ENCODE measurements around the gene AIMP1.

AIMP1 gene

GRCh38 chr4:106287353-106287969, 28.9 kb upstream of the AIMP1 start:
- H3K9ac ChIP-seq (ENCODE audit: low read length): peak overlapping the region; percentile 76
- peaks cover 6 to 20% of the 10 kb centered on the region in 2 experiments for H3K36me3 ChIP-seq (ENCODE audit: control insufficient read depth in 1 of 2, insufficient read depth in 2 of 2, low read depth in 1 of 2, low read length in 2 of 2)
- no peaks in the 10 kb centered on the region for H3K27me3 ChIP-seq (ENCODE audit: control insufficient read depth in 1 of 2, insufficient read depth in 1 of 2, low read length in 2 of 2)
- no peak overlapping the region for H2AK5ac ChIP-seq (ENCODE audit: low read length, severe bottlenecking)
- H3K4me1 ChIP-seq (ENCODE audit: control insufficient read depth, insufficient read depth, low read depth, low read length): peaks cover 8% of the 10 kb centered on the region
- H3K4me2 ChIP-seq (ENCODE audit: low read length, poor library complexity, severe bottlenecking): no peak overlapping the region
- no peaks in the 10 kb centered on the region for H3K9me3 ChIP-seq (ENCODE audit: control insufficient read depth, low read length)
- no peak overlapping the region for H2AFZ ChIP-seq (ENCODE audit: low read depth, low read length)
- peaks cover 9% of the 10 kb centered on the region for H3K79me1 ChIP-seq (replicated peaks; ENCODE audit: low read length, poor library complexity, severe bottlenecking)
- H2BK15ac ChIP-seq (ENCODE audit: low read depth, poor library complexity, severe bottlenecking): no peak overlapping the region
- H3K14ac ChIP-seq (ENCODE audit: low read length in 2 of 2): no peak overlapping the region
- peak overlapping the region; percentile 86 for H3K27ac ChIP-seq (ENCODE audit: low read length, poor library complexity, severe bottlenecking)
- H3K18ac ChIP-seq (ENCODE audit: low read depth in 1 of 2, low read length in 2 of 2): no peak overlapping the region
- H3K4ac ChIP-seq (ENCODE audit: low read depth in 1 of 2, low read length in 2 of 2): no peak overlapping the region
- no peak overlapping the region for H4K8ac ChIP-seq (ENCODE audit: low read length)
- H2BK120ac ChIP-seq (ENCODE audit: low read depth, low read length): no peak overlapping the region
- no peak overlapping the region for H3K4me3 ChIP-seq (ENCODE audit: insufficient read depth in 1 of 2, low read depth in 1 of 2, low read length in 2 of 2)
- H4K91ac ChIP-seq (ENCODE audit: low read length): no peak overlapping the region
- H2BK5ac ChIP-seq (ENCODE audit: low read depth, low read length, poor library complexity, severe bottlenecking): no peak overlapping the region
- no peak overlapping the region for H2BK12ac ChIP-seq (ENCODE audit: low read length in 2 of 2)
- DNase-seq: peak; percentile 94
- no peak overlapping the region for H3K23ac ChIP-seq (ENCODE audit: low read length in 2 of 2)

GRCh38 chr4:106289737-106290136, 26.6 kb upstream of the AIMP1 start:
- H3K18ac ChIP-seq (ENCODE audit: low read depth in 1 of 2, low read length in 2 of 2): no peak overlapping the region
- no CpG with 5 or more reads among the region's 2 CpGs for WGBS
- H3K4me1 ChIP-seq (ENCODE audit: control insufficient read depth, insufficient read depth, low read depth, low read length): peaks cover 8% of the 10 kb centered on the region
- H3K9me3 ChIP-seq (ENCODE audit: control insufficient read depth, low read length): no peaks in the 10 kb centered on the region
- H3K4me2 ChIP-seq (ENCODE audit: low read length, poor library complexity, severe bottlenecking): no peak overlapping the region
- peaks cover 9% of the 10 kb centered on the region for H3K79me1 ChIP-seq (replicated peaks; ENCODE audit: low read length, poor library complexity, severe bottlenecking)
- no peak overlapping the region for H3K9ac ChIP-seq (ENCODE audit: low read length)
- no peak overlapping the region for H2BK12ac ChIP-seq (ENCODE audit: low read length in 2 of 2)
- peaks cover 13 to 38% of the 10 kb centered on the region in 2 experiments for H3K36me3 ChIP-seq (ENCODE audit: control insufficient read depth in 1 of 2, insufficient read depth in 2 of 2, low read depth in 1 of 2, low read length in 2 of 2)
- no peak overlapping the region for H3K14ac ChIP-seq (ENCODE audit: low read length in 2 of 2)
- no peak overlapping the region for H3K4me3 ChIP-seq (ENCODE audit: insufficient read depth in 1 of 2, low read depth in 1 of 2, low read length in 2 of 2)
- no peak overlapping the region for H4K8ac ChIP-seq (ENCODE audit: low read length)
- H3K27ac ChIP-seq (ENCODE audit: low read length, poor library complexity, severe bottlenecking): no peak overlapping the region
- no peak overlapping the region for H2BK15ac ChIP-seq (ENCODE audit: low read depth, poor library complexity, severe bottlenecking)
- DNase-seq: no peak
- H3K27me3 ChIP-seq (ENCODE audit: control insufficient read depth in 1 of 2, insufficient read depth in 1 of 2, low read length in 2 of 2): no peaks in the 10 kb centered on the region
- no peak overlapping the region for H4K91ac ChIP-seq (ENCODE audit: low read length)
- no peak overlapping the region for H3K23ac ChIP-seq (ENCODE audit: low read length in 2 of 2)
- no peak overlapping the region for H2BK5ac ChIP-seq (ENCODE audit: low read depth, low read length, poor library complexity, severe bottlenecking)
- H3K4ac ChIP-seq (ENCODE audit: low read depth in 1 of 2, low read length in 2 of 2): no peak overlapping the region
- no peak overlapping the region for H2BK120ac ChIP-seq (ENCODE audit: low read depth, low read length)
- H2AK5ac ChIP-seq (ENCODE audit: low read length, severe bottlenecking): no peak overlapping the region
- H2AFZ ChIP-seq (ENCODE audit: low read depth, low read length): no peak overlapping the region

- no peak overlapping the region for H3K9ac ChIP-seq (ENCODE audit: low read length)
- H2AFZ ChIP-seq (ENCODE audit: low read depth, low read length): no peak overlapping the region
- H3K79me1 ChIP-seq (replicated peaks; ENCODE audit: low read length, poor library complexity, severe bottlenecking): peaks cover 5% of the 10 kb centered on the region
- H2BK5ac ChIP-seq (ENCODE audit: low read depth, low read length, poor library complexity, severe bottlenecking): no peak overlapping the region
- no peak overlapping the region for H3K4me3 ChIP-seq (ENCODE audit: insufficient read depth in 1 of 2, low read depth in 1 of 2, low read length in 2 of 2)
- no peak for DNase-seq
- H4K8ac ChIP-seq (ENCODE audit: low read length): no peak overlapping the region
- WGBS: 96% methylated on average over 5 of the region's 5 CpGs
- H4K91ac ChIP-seq (ENCODE audit: low read length): no peak overlapping the region
- no peak overlapping the region for H3K4me2 ChIP-seq (ENCODE audit: low read length, poor library complexity, severe bottlenecking)
- H2BK15ac ChIP-seq (ENCODE audit: low read depth, poor library complexity, severe bottlenecking): no peak overlapping the region
- H2AK5ac ChIP-seq (ENCODE audit: low read length, severe bottlenecking): no peak overlapping the region
- H3K4me1 ChIP-seq (ENCODE audit: control insufficient read depth, insufficient read depth, low read depth, low read length): peaks cover 5% of the 10 kb centered on the region
- H2BK12ac ChIP-seq (ENCODE audit: low read length in 2 of 2): no peak overlapping the region
- no peak overlapping the region for H3K27ac ChIP-seq (ENCODE audit: low read length, poor library complexity, severe bottlenecking)
- no peak overlapping the region for H3K23ac ChIP-seq (ENCODE audit: low read length in 2 of 2)
- no peak overlapping the region for H2BK120ac ChIP-seq (ENCODE audit: low read depth, low read length)
- no peak overlapping the region for H3K18ac ChIP-seq (ENCODE audit: low read depth in 1 of 2, low read length in 2 of 2)
- no peaks in the 10 kb centered on the region for H3K9me3 ChIP-seq (ENCODE audit: control insufficient read depth, low read length)
- H3K14ac ChIP-seq (ENCODE audit: low read length in 2 of 2): no peak overlapping the region
- no peak overlapping the region for H3K4ac ChIP-seq (ENCODE audit: low read depth in 1 of 2, low read length in 2 of 2)
- H3K36me3 ChIP-seq (ENCODE audit: control insufficient read depth in 1 of 2, insufficient read depth in 2 of 2, low read depth in 1 of 2, low read length in 2 of 2): peaks cover 10 to 51% of the 10 kb centered on the region in 2 experiments
- H3K27me3 ChIP-seq (ENCODE audit: control insufficient read depth in 1 of 2, insufficient read depth in 1 of 2, low read length in 2 of 2): no peaks in the 10 kb centered on the region
Observed at GRCh38 chr4:106291678-106292077, 24.7 kb upstream of the AIMP1 start.

- Histone ChIP-seq H3K4me3 (ENCODE audit: insufficient read depth in 1 of 2, low read depth in 1 of 2, low read length in 2 of 2) (no peak overlapping the region), H2BK120ac (ENCODE audit: low read depth, low read length) (no peak overlapping the region), H3K4me2 (ENCODE audit: low read length, poor library complexity, severe bottlenecking) (no peak overlapping the region), H3K27ac (ENCODE audit: low read length, poor library complexity, severe bottlenecking) (no peak overlapping the region), H3K18ac (ENCODE audit: low read depth in 1 of 2, low read length in 2 of 2) (no peak overlapping the region), H3K14ac (ENCODE audit: low read length in 2 of 2) (no peak overlapping the region), H4K8ac (ENCODE audit: low read length) (no peak overlapping the region), H3K4ac (ENCODE audit: low read depth in 1 of 2, low read length in 2 of 2) (no peak overlapping the region), H2AK5ac (ENCODE audit: low read length, severe bottlenecking) (no peak overlapping the region), H3K27me3 (ENCODE audit: control insufficient read depth in 1 of 2, insufficient read depth in 1 of 2, low read length in 2 of 2) (no peaks in the 10 kb centered on the region), H2BK15ac (ENCODE audit: low read depth, poor library complexity, severe bottlenecking) (no peak overlapping the region), H4K91ac (ENCODE audit: low read length) (no peak overlapping the region), H3K23ac (ENCODE audit: low read length in 2 of 2) (no peak overlapping the region), H3K9ac (ENCODE audit: low read length) (no peak overlapping the region), H3K9me3 (ENCODE audit: control insufficient read depth, low read length) (no peaks in the 10 kb centered on the region), H3K36me3 (ENCODE audit: control insufficient read depth in 1 of 2, insufficient read depth in 2 of 2, low read depth in 1 of 2, low read length in 2 of 2) (peaks cover 10 to 59% of the 10 kb centered on the region in 2 experiments), H3K79me1 (replicated peaks; ENCODE audit: low read length, poor library complexity, severe bottlenecking) (peaks cover 9% of the 10 kb centered on the region), H2BK5ac (ENCODE audit: low read depth, low read length, poor library complexity, severe bottlenecking) (no peak overlapping the region), H3K4me1 (ENCODE audit: control insufficient read depth, insufficient read depth, low read depth, low read length) (peaks cover 3% of the 10 kb centered on the region), H2AFZ (ENCODE audit: low read depth, low read length) (no peak overlapping the region), H2BK12ac (ENCODE audit: low read length in 2 of 2) (no peak overlapping the region)
- 99% methylated on average over 9 of the region's 10 CpGs for WGBS
- no peak for DNase-seq
Observed at GRCh38 chr4:106294062-106294461, 22.3 kb upstream of the AIMP1 start.
